K562 (cell line): ENCODE measurements around the gene GRM5. TPM values are rescaled to one million over a fixed set of nuclear protein-coding genes. Genes with fewer than 3 reads are reported as not detected.

Experiments used
- ATAC-seq: fragments of 200-7000 bp; cut with Tn5 transposase; 3 replicates; pipeline ENCODE4 v1.9.1; 2020; ENCODE audit warnings: moderate library complexity
- BruUV-seq: library from RNA; stranded (reverse); fragments of 400-500 nt; replicated peaks from 2 replicates; lab custom pipeline; 2021; lab: Mats Ljungman, UMichigan
- CTCF ChIA-PET: fragments of 300-600 bp; formaldehyde crosslinking; extraction: SDS; loops from one replicate; lab custom pipeline; 2021; ENCODE audit warnings: low intra/inter-chr PET ratio; lab: Yijun Ruan, JAX
- POLR2A ChIA-PET: fragments of 300-600, 350-650 bp; sonication (Branson Sonifier 250); formaldehyde crosslinking; extraction: SDS; loops from one replicate; lab custom pipeline; 2021; ENCODE audit warnings: antibody characterized with exemption, inconsistent platforms; lab: Yijun Ruan, JAX
- DNase-seq, 4 experiments: peaks; one replicate each; pipeline versions ENCODE4 v3.0.0 to v3.0.0-alpha.2; 2011 to 2018; ENCODE audit warnings: low spot score in 3 of 4, mixed read lengths in 3 of 4; ENCODE audit errors: extremely low read depth in 1 of 4
- FAIRE-seq: peaks from 2 replicates; lab custom pipeline; 2011; peaks lifted over from hg19 to GRCh38; lab: Jason Lieb, UNC
- H2AFZ ChIP-seq: 2 replicates; pipeline ENCODE4 v1.6.0; 2011; ENCODE audit warnings: low read depth, low read length, control low read depth, inconsistent platforms
- H3K27ac ChIP-seq: fragments of 200-600 bp; 3 replicates; pipeline ENCODE4 v1.8.0; 2011; ENCODE audit warnings: low read depth, mild to moderate bottlenecking, control low read depth, inconsistent platforms, low read length, moderate library complexity, mixed read lengths; ENCODE audit errors: extremely low read depth
- H3K27me3 ChIP-seq, 2 experiments: fragments of 300-600 bp in 1 of 2; 2 replicates in 1 of 2; 3 replicates in 1 of 2; pipeline versions ENCODE4 v1.6.0 to v1.8.0; 2011; ENCODE audit warnings: inconsistent platforms in 2 of 2, low read length in 2 of 2, mild to moderate bottlenecking in 1 of 2, mixed read lengths in 1 of 2, moderate library complexity in 1 of 2; ENCODE audit not compliant: control insufficient read depth in 2 of 2, insufficient read depth in 2 of 2
- H3K36me3 ChIP-seq: fragments of 300-600 bp; 3 replicates; pipeline ENCODE4 v1.8.0; 2011; ENCODE audit warnings: mild to moderate bottlenecking, low read length, inconsistent platforms; ENCODE audit not compliant: control insufficient read depth, insufficient read depth
- H3K4me1 ChIP-seq, 2 experiments: fragments of 200-600 bp in 1 of 2; replicated peaks in 1 of 2; 2 replicates in 1 of 2; 3 replicates in 1 of 2; pipeline versions ENCODE4 v1.5.1 to v1.8.0; 2011; ENCODE audit warnings: inconsistent platforms in 2 of 2, low read length in 2 of 2, mild to moderate bottlenecking in 1 of 2, mixed read lengths in 1 of 2, moderate library complexity in 1 of 2; ENCODE audit not compliant: control insufficient read depth in 2 of 2, insufficient read depth in 2 of 2
- H3K4me2 ChIP-seq: 2 replicates; pipeline ENCODE4 v1.6.1; 2011; ENCODE audit warnings: low read length, control low read depth, inconsistent platforms, mixed read lengths; ENCODE audit not compliant: insufficient read depth
- H3K4me3 ChIP-seq: fragments of 200-600 bp; sonication (generic), shearing (Covaris generic); 2 replicates; pipeline ENCODE4 v1.5.1; 2016; ENCODE audit warnings: control low read depth, inconsistent platforms
- H3K79me2 ChIP-seq: fragments of 200-600 bp; 3 replicates; pipeline ENCODE4 v1.8.0; 2011; ENCODE audit warnings: low read length, inconsistent platforms; ENCODE audit not compliant: control insufficient read depth, insufficient read depth
- H3K9ac ChIP-seq, 2 experiments: 2 replicates each; pipeline versions ENCODE4 v1.6.0 to v1.6.1; 2011; ENCODE audit warnings: low read depth in 2 of 2, low read length in 2 of 2, control low read depth in 1 of 2, inconsistent platforms in 1 of 2, mild to moderate bottlenecking in 1 of 2, mixed read lengths in 1 of 2; ENCODE audit not compliant: insufficient read depth in 1 of 2
- H3K9me1 ChIP-seq: one replicate; pipeline ENCODE4 v1.6.0; 2011; ENCODE audit warnings: inconsistent platforms, mild to moderate bottlenecking, low read length, moderate library complexity; ENCODE audit not compliant: control insufficient read depth, insufficient read depth
- H3K9me3 ChIP-seq: replicated peaks from 2 replicates; pipeline ENCODE4 v1.5.1; 2011; ENCODE audit warnings: low read depth, low read length, inconsistent platforms; ENCODE audit not compliant: control insufficient read depth, insufficient read depth
- H4K20me1 ChIP-seq: replicated peaks from 2 replicates; pipeline ENCODE4 v1.6.1; 2011; ENCODE audit warnings: low read length, inconsistent platforms, mixed read lengths; ENCODE audit not compliant: control insufficient read depth, insufficient read depth
- HNRNPLL ChIP-seq: fragments of 200-400 bp; formaldehyde crosslinking; IDR thresholded peaks from 2 replicates; pipeline ENCODE4 v1.6.1; 2017; ENCODE audit warnings: low read length, low read depth, mild to moderate bottlenecking; ENCODE audit not compliant: poor library complexity, severe bottlenecking
- MAFK ChIP-seq: IDR thresholded peaks from 2 replicates; pipeline ENCODE4 v1.6.1; 2011; ENCODE audit warnings: low read length, improper control_type of control experiment
- MEIS2 ChIP-seq: fragments of 450-650 bp; IDR thresholded peaks from 2 replicates; pipeline ENCODE4 v1.6.1; 2014; ENCODE audit warnings: mild to moderate bottlenecking; ENCODE audit not compliant: partially characterized antibody
- SIN3B ChIP-seq: fragments of 450-650 bp; IDR thresholded peaks from 2 replicates; pipeline ENCODE4 v1.6.1; 2017; ENCODE audit warnings: low read depth, mild to moderate bottlenecking, moderate library complexity
- TOE1 ChIP-seq, 2 experiments: fragments of 450-650 bp in 1 of 2; sonication (generic) in 1 of 2; formaldehyde crosslinking in 1 of 2; IDR thresholded peaks; 2 replicates each; pipeline versions ENCODE4 v1.7.1 to v1.8.0; 2016 to 2022; ENCODE audit warnings: borderline replicate concordance in 2 of 2, mild to moderate bottlenecking in 2 of 2, antibody characterized with exemption in 1 of 2, inconsistent platforms in 1 of 2, low read depth in 1 of 2, missing genetic modification reagents in 1 of 2, moderate library complexity in 1 of 2
- XRCC5 ChIP-seq: fragments of 200-400 bp; formaldehyde crosslinking; IDR thresholded peaks from 2 replicates; pipeline ENCODE4 v1.6.1; 2017; ENCODE audit warnings: low read depth, mild to moderate bottlenecking, low read length
- WGBS: fragments of 100-300 bp; shearing (Covaris generic); methylation state at CpG from one replicate; pipeline ENCODE4 v1.1.6; 2016; ENCODE audit warnings: low coverage, mixed read lengths; ENCODE audit not compliant: insufficient coverage; ENCODE audit errors: missing lambda C conversion rate; 5-methylcytosine and 5-hydroxymethylcytosine counted together
- in situ Hi-C: fragments of 300-500 bp; cut with MboI; formaldehyde crosslinking; loops from 4 replicates; pipeline ENCODE4 v1.15.0; 2018; ENCODE audit warnings: inconsistent platforms, mixed read lengths
- intact Hi-C: fragments of 100-400 bp; cut with micrococcal nuclease; formaldehyde crosslinking; loops from 2 replicates; pipeline ENCODE4 v1.14.2; 2022
- polyA plus RNA-seq, 8 experiments: library from polyadenylated mRNA; depleted of rRNA in 4 of 8; stranded (reverse) in 5 of 8; unstranded in 3 of 8; fragments of >200 nt; fragmentation: Nextera tagmentation in 2 of 8; fragmentation: Illumina TruSeq in 1 of 8; extraction: Ambion mirVana in 2 of 8; extraction: Trizol in 1 of 8; gene quantifications; 2 replicates each; pipeline versions ENCODE4 v1.2.1 to v1.2.3, GENCODE V29; 2011 to 2014; ENCODE audit warnings: inconsistent platforms in 1 of 8, missing spikeins in 1 of 8
- total RNA-seq, 7 experiments: library from RNA; depleted of rRNA in 6 of 7; stranded (reverse); fragments of >200 nt in 6 of 7; fragmentation: Illumina TruSeq in 2 of 7; extraction: Trizol in 2 of 7; gene quantifications; 2 replicates each; pipeline versions ENCODE4 v1.2.1 to v1.2.3, GENCODE V29; 2011 to 2021; ENCODE audit warnings: low replicate concordance in 1 of 7
- TF ChIP-seq, protein P1 (sequence below): fragments of 200-800 bp; sonication (Bioruptor generic); IDR thresholded peaks from 2 replicates; pipeline ENCODE4 v1.6.1; 2017; ENCODE audit warnings: missing genetic modification characterization, missing compliant biosample characterization

The GRM5 gene
- total and polyA plus RNA-seq, 9 of the 15 experiments (the other 6 are each of a cell fraction or from before 2014, with no cell fraction given) = not detected

DNA sequence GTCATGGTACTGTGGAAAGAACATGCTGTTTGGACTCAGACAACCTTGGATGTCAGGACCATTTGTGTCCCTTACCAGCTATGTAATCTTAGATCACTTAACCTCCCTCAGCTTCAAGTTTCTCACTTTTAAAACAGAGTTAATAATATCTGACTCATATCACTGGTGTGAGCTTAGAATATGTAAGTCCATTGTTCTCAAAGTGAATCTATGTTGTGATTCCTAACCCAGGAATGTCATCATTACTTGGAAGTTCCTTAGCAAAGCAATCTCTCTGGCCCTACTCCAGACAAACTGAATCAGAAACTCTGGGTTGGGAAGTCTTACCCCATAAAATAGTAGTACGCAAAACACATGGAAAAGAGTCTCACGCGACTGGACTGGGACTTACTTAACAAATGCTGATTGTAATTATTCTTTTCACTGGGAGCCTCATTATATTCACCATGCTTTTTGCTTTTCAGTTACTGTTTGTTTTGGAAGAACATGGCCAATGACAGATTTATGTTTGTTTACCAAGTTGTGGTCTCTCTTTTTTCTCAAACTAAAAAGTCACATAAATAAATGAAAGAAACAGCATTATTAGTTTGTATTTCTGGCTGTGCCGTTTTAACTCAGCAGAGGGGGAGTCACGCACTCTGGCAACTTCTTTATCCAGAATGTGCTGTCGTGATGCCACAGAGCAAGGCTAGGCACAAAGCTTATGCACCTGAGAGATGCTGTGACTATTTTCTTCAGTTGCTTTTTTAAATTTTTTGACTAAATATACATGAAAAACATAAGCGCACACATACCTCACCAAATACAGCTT is 510.6 kb downstream of the GRM5 start:
- Histone ChIP-seq H3K27ac (no peak overlapping the region), H3K4me3 (no peak overlapping the region), H3K36me3 (no peaks in the 10 kb centered on the region), H2AFZ (no peak overlapping the region), H3K4me1 (no peaks in the 10 kb centered on the region), H3K4me2 (no peak overlapping the region), H3K27me3 (no peaks in the 10 kb centered on the region), H4K20me1 (no peaks in the 10 kb centered on the region), H3K79me2 (no peaks in the 10 kb centered on the region), H3K9me3 (no peaks in the 10 kb centered on the region), H3K9ac (no peak overlapping the region), H3K9me1 (no peaks in the 10 kb centered on the region)
- intact Hi-C loops = no loop called here
- ChIA-PET CTCF (no interaction called here), POLR2A (no interaction called here)
- FAIRE-seq (no peak), ATAC-seq (no peak), DNase-seq (no peak)
- in situ Hi-C loops = no loop called here
- WGBS = under 1% methylated on average over 7 of the region's 7 CpGs
- TF ChIP-seq TOE1 (IDR thresholded peaks at IDR 0.05; ENCODE audit: borderline replicate concordance) = no peak
- no peak for TF ChIP-seq TOE1 (CRISPR knock-in tag; IDR thresholded peaks at IDR 0.05; ENCODE audit: borderline replicate concordance, low read depth)
- peak; percentile 40 for TF ChIP-seq MEIS2
- BruUV-seq = no TSS peak

DNA sequence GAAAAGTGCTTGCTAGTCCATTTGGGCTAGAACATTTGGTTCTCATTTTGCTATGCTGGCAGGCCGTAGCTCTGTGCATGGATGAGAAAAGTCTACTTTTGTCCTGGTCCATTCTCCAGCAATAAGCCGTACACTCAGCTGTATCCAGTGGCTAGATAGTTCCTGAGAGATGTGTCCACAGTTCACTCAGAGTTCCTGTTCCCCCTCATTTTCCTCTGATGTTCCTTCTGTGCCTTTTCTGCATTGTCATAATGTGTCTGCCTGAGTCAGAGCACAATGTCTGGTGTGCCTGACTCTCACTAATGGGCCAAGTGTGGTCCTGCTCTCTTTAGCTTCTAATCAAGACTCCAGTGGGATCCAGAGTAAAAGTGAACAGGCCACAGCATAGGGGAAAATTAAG is 512.6 kb downstream of the GRM5 start:
- Histone ChIP-seq H3K4me2 (no peak overlapping the region), H3K9ac (no peak overlapping the region), H2AFZ (no peak overlapping the region), H3K79me2 (no peaks in the 10 kb centered on the region), H4K20me1 (no peaks in the 10 kb centered on the region), H3K27me3 (no peaks in the 10 kb centered on the region), H3K4me3 (no peak overlapping the region), H3K9me1 (no peaks in the 10 kb centered on the region), H3K4me1 (no peaks in the 10 kb centered on the region), H3K27ac (no peak overlapping the region), H3K36me3 (no peaks in the 10 kb centered on the region), H3K9me3 (no peaks in the 10 kb centered on the region)
- no TSS peak for BruUV-seq
- DNase-seq = no peak
- 2% methylated on average over 2 of the region's 2 CpGs for WGBS
- in situ Hi-C loops = no loop called here
- CTCF ChIA-PET = no interaction called here
- FAIRE-seq = no peak
- intact Hi-C loops = no loop called here
- POLR2A ChIA-PET = no interaction called here
- ATAC-seq = no peak
- TF ChIP-seq MAFK (no peak), XRCC5 (no peak), SIN3B (no peak), HNRNPLL (no peak)
- TF ChIP-seq, protein P1, sequence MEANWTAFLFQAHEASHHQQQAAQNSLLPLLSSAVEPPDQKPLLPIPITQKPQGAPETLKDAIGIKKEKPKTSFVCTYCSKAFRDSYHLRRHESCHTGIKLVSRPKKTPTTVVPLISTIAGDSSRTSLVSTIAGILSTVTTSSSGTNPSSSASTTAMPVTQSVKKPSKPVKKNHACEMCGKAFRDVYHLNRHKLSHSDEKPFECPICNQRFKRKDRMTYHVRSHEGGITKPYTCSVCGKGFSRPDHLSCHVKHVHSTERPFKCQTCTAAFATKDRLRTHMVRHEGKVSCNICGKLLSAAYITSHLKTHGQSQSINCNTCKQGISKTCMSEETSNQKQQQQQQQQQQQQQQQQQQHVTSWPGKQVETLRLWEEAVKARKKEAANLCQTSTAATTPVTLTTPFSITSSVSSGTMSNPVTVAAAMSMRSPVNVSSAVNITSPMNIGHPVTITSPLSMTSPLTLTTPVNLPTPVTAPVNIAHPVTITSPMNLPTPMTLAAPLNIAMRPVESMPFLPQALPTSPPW (CRISPR knock-in tag) = no peak
